Heart left ventricle (tissue), 16 donors: Measurements from ENCODE around the gene GABBR2. TPM values are rescaled to one million over a fixed set of nuclear protein-coding genes. Genes with fewer than 3 reads are reported as not detected.

Experiments used
- ATAC-seq, 4 donors: fragments of 200-7000 bp; cut with Tn5 transposase; one replicate each; pipeline ENCODE4 v1.9.1; 2020 to 2022; ENCODE audit warnings: moderate library complexity in 4 of 4, mild to moderate bottlenecking in 3 of 4, moderate number of reproducible peaks in 1 of 4
- DNase-seq, 5 donors: peaks; one replicate each; pipeline ENCODE4 v3.0.0-alpha.2; 2020
- H3K27ac ChIP-seq, 12 donors: fragments of 200-600 bp; sonication (generic) in 4 of 12; one replicate each; pipeline versions ENCODE4 v1.5.0 to v1.8.0; 2016 to 2022; ENCODE audit warnings: mild to moderate bottlenecking in 2 of 12
- H3K27me3 ChIP-seq, 9 donors: fragments of 200-600 bp; sonication (generic) in 2 of 9; one replicate each; pipeline versions ENCODE4 v1.5.1 to v1.8.0; 2016 to 2022; ENCODE audit warnings: mild to moderate bottlenecking in 3 of 9
- H3K36me3 ChIP-seq, 9 donors: fragments of 200-600 bp; sonication (generic) in 2 of 9; one replicate each; pipeline versions ENCODE4 v1.5.0 to v1.8.0; 2018 to 2022; ENCODE audit warnings: mild to moderate bottlenecking in 2 of 9
- H3K4me1 ChIP-seq, 12 donors: fragments of 200-600 bp; sonication (generic) in 4 of 12; one replicate each; pipeline versions ENCODE4 v1.5.0 to v1.8.0; 2016 to 2022; ENCODE audit warnings: mild to moderate bottlenecking in 3 of 12
- H3K4me3 ChIP-seq, 12 donors: fragments of 200-600 bp; sonication (generic) in 4 of 12; one replicate each; pipeline versions ENCODE4 v1.5.0 to v1.8.0; 2017 to 2022; ENCODE audit warnings: mild to moderate bottlenecking in 9 of 12, moderate library complexity in 4 of 12
- H3K9me3 ChIP-seq, 12 donors: fragments of 200-600 bp; sonication (generic) in 4 of 12; one replicate each; pipeline versions ENCODE4 v1.5.0 to v1.8.0; 2016 to 2022; ENCODE audit warnings: mild to moderate bottlenecking in 1 of 12
- CTCF ChIP-seq, 12 donors: fragments of 200-600 bp; sonication (generic) in 4 of 12; IDR thresholded peaks; one replicate each; pipeline versions ENCODE4 v1.5.0 to v1.8.0; 2018 to 2022; ENCODE audit warnings: antibody characterized with exemption in 12 of 12, mild to moderate bottlenecking in 5 of 12
- POLR2A ChIP-seq, 2 donors: fragments of 450-650 bp; IDR thresholded peaks; one replicate each; pipeline ENCODE4 v1.6.1; 2017; ENCODE audit warnings: antibody characterized with exemption in 2 of 2, mild to moderate bottlenecking in 2 of 2, moderate library complexity in 2 of 2
- WGBS, 4 donors: extraction: QIAGEN DNeasy Blood & Tissue Kit in 2 of 4; methylation state at CpG; one replicate each; pipeline versions ENCODE4 v1.1.5 to v1.1.7; 2013 to 2018; 5-methylcytosine and 5-hydroxymethylcytosine counted together
- intact Hi-C, 10 donors: fragments of 100-400 bp; cut with DNase I; formaldehyde crosslinking; loops; one replicate each; pipeline versions ENCODE4 v1.11.1 to v1.14.2; 2022
- polyA plus RNA-seq, 2 donors: library from polyadenylated mRNA; stranded (reverse); fragments of 200-250 nt; gene quantifications; one replicate each; pipeline ENCODE4 v1.2.3, GENCODE V29; 2013
- total RNA-seq, 9 donors: library from RNA; depleted of rRNA in 2 of 9; stranded (reverse); fragments of >200 nt in 2 of 9; fragmentation: NEBNext Ultra II Directional in 3 of 9; extraction: Animal tissue kit (Norgen Biotek cat#: 25700) in 3 of 9; gene quantifications; one replicate each; pipeline versions ENCODE4 v1.1.0 to v1.2.4, GENCODE V29; 2016 to 2023
- donor health status: ischemic (EF 13 %, LVEDD 7.1; RV severe dilation, severe dysfunction).
- donor health status: healthy with polysubstance abuse.
- donor health status: DM: no; HTN: yes; CAD: no.
- donor health status: DM: no; HTN: no; CAD: no.
- donor health status: ischemic (EF 25% LVEDD 6.9; RV normal size, moderate dysfunction).
- donor health status: ischemic (EF 25% LVEDD 5.7; RV mildly dilated, moderate dysfunction).
- donor health status: healthy.
- donor health status: DM: yes; HTN: yes; CAD: no.
- donor health status: ischemic (EF 35%, LVEDD 5.7; RV mildly dilated, moderate dysfunction).
- donor health status: nonischemic (EF 11% LVEDD 7.7; RV severe dilation, severe dysfunction).
- donor health status: DM: yes; HTN: yes; CAD: no.
- donor health status: PGD.
- donor health status: ischemic (EF 29% LVEDD 5.4; RV normal size, mild dysfunction).
- donor health status: nonischemic (EF 23%, LVEDD 6.1; RV moderate dilation, normal function).

GABBR2 gene
- total and polyA plus RNA-seq, 11 donors: 0.11 to 3.4 (median 0.58) TPM

GRCh38 chr9:98712987-98713386 is 4.3 kb upstream of the GABBR2 start:
- no peaks in the 10 kb centered on the region for H3K36me3 ChIP-seq
- intact Hi-C loops: no loop called here
- peaks cover 0 to 14% (median 1%) of the 10 kb centered on the region in 12 donors for H3K4me1 ChIP-seq
- H3K4me3 ChIP-seq: no peak overlapping the region
- no peak for TF ChIP-seq CTCF (IDR thresholded peaks at IDR 0.05)
- TF ChIP-seq POLR2A (IDR thresholded peaks at IDR 0.05): no peak
- H3K27ac ChIP-seq: no peak overlapping the region
- H3K27me3 ChIP-seq: peaks cover 14 to 54% (median 30%) of the 10 kb centered on the region in 9 donors
- DNase-seq: no peak
- H3K9me3 ChIP-seq: no peaks in the 10 kb centered on the region
- ATAC-seq: no peak

GRCh38 chr9:98709968-98710965 is 1.5 kb upstream of the GABBR2 start:
- H3K27me3 ChIP-seq: peaks cover 24 to 78% (median 57%) of the 10 kb centered on the region in 9 donors
- WGBS, 4 donors: 56 to 63% (median 60%) methylated on average over 12 to 14 of the region's 14 CpGs

GRCh38 chr9:98708103-98708932 is 417 bp downstream of the GABBR2 start:
- intact Hi-C loops: loop anchor here in 2 of 10 donors (5.0 to 10.0 kb wide), 2 partner anchors 391 to 394 kb away; no protein-coding TSS in a partner anchor
- H3K9me3 ChIP-seq: no peaks in the 10 kb centered on the region
- no peak for ATAC-seq
- peaks cover 0 to 28% (median 8%) of the 10 kb centered on the region in 12 donors for H3K4me1 ChIP-seq
- no peak overlapping the region for H3K27ac ChIP-seq
- DNase-seq: no peak
- H3K27me3 ChIP-seq: peaks cover 31 to 89% (median 65%) of the 10 kb centered on the region in 9 donors
- H3K4me3 ChIP-seq: peak overlapping the region in 10 of 12 donors; percentile 3 to 58 (median 38)
- 0 to 3% (median 3%) methylated on average over 24 to 89 of the region's 89 CpGs for WGBS, 4 donors
- no peaks in the 10 kb centered on the region for H3K36me3 ChIP-seq
- TF ChIP-seq CTCF (IDR thresholded peaks at IDR 0.05) (no peak), POLR2A (IDR thresholded peaks at IDR 0.05) (no peak)

More at GRCh38 chr9:98709968-98710965, 1.5 kb upstream of the GABBR2 start:
- ATAC-seq (peak in 1 of 4 donors; percentile 40), DNase-seq (no peak)
- intact Hi-C loops: loop anchor here in 2 of 10 donors (5.0 to 10.0 kb wide), 2 partner anchors 393 to 395 kb away; no protein-coding TSS in a partner anchor
- H3K27ac ChIP-seq: no peak overlapping the region
- no peaks in the 10 kb centered on the region for H3K9me3 ChIP-seq
- H3K36me3 ChIP-seq: no peaks in the 10 kb centered on the region
- peaks cover 0 to 28% (median 8%) of the 10 kb centered on the region in 12 donors for H3K4me1 ChIP-seq
- no peak for TF ChIP-seq CTCF (IDR thresholded peaks at IDR 0.05)
- no peak for TF ChIP-seq POLR2A (IDR thresholded peaks at IDR 0.05)
- peak overlapping the region in 1 of 12 donors; percentile 16 for H3K4me3 ChIP-seq
